ENCODE data around the gene SKP1.

The SKP1 gene

GRCh38 chr5:134143431-134143830, 33.3 kb downstream of the SKP1 start:
- no peak for DNase-seq

GRCh38 chr5:134142806-134143205, 33.9 kb downstream of the SKP1 start:
- DNase-seq, result no peak

- DNase-seq, result no peak
Observed at GRCh38 chr5:134142052-134142451, 34.7 kb downstream of the SKP1 start.

GRCh38 chr5:134141331-134142050, 35.3 kb downstream of the SKP1 start:
- no peak for DNase-seq

GRCh38 chr5:134140530-134141201, 36.1 kb downstream of the SKP1 start:
- DNase-seq, result peak; percentile 51

GRCh38 chr5:134139891-134140469, 36.8 kb downstream of the SKP1 start:
- DNase-seq, result no peak

- no peak for DNase-seq
Observed at GRCh38 chr5:134139377-134139851, 37.3 kb downstream of the SKP1 start.

- no peak for DNase-seq
Observed at GRCh38 chr5:134138416-134139376, 38.1 kb downstream of the SKP1 start.

- no peak for DNase-seq
Observed at GRCh38 chr5:134136771-134137170, 40.0 kb downstream of the SKP1 start.

GRCh38 chr5:134136221-134136631, 40.5 kb downstream of the SKP1 start:
- no peak for DNase-seq

- DNase-seq, result no peak
Observed at GRCh38 chr5:134135091-134135655, 41.6 kb downstream of the SKP1 start.

- no peak for DNase-seq
Observed at GRCh38 chr5:134133995-134134541, 42.7 kb downstream of the SKP1 start.

- DNase-seq, result no peak
Observed at GRCh38 chr5:134133188-134133994, 43.4 kb downstream of the SKP1 start.

- DNase-seq, result peak; percentile 91
Observed at GRCh38 chr5:134132372-134133187, 44.2 kb downstream of the SKP1 start.

GRCh38 chr5:134131578-134132350, 45.0 kb downstream of the SKP1 start:
- no peak for DNase-seq

GRCh38 chr5:134131165-134131564, 45.6 kb downstream of the SKP1 start:
- no peak for DNase-seq

- no peak for DNase-seq
Observed at GRCh38 chr5:134130239-134130945, 46.4 kb downstream of the SKP1 start.

GRCh38 chr5:134129411-134130238, 47.1 kb downstream of the SKP1 start:
- peak; percentile 46 for DNase-seq

Data from central memory CD4-positive, alpha-beta T cell (primary cell).